Measurements from ENCODE around the gene FAM240B.

Gene FAM240B

DNA sequence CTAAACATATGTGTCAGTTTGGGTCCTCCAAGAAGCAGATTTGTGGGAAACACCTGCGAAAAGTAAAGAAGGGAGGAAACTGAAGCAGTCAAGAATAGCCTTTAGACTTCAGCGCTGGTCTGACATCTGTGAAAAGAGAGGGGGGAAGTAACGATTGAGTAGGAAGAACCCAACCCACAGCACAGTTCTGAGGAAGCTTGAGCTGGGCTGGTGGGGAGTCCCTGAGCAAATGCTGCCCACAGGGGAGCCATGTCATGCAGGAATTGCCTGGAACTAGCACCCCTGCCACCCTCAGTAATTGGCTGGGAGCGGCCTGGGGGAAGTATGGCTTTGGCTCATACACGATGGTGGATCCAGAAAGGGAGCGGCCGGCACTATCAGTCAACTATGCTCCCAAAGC lies 20.6 kb downstream of the FAM240B start:
- DNase-seq (ENCODE audit: low spot score): no peak

DNA sequence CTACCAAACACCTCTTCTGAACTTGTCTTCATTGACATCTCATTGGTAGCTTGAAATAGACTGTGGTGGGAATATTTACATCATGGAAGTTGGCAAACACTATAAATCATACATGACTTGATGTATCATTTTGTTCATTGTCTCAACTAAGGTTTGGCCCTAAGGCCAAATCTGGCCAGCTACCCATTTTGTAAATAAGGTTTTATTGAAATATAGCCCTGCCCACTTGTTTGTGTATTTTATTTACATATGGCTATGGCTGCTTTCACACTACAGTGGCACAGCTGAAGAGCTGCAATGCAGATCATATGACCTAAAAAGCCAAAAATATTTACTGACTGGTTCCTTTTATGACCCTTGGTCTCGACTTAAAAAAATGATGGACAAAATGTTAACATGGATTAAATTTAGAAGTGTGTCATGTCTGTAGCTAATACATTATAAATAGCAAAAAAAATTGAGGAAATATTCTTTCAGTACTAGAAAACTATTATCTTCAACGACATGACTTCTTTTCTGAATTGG lies 22.1 kb downstream of the FAM240B start:
- DNase-seq (ENCODE audit: low spot score): no peak

DNA sequence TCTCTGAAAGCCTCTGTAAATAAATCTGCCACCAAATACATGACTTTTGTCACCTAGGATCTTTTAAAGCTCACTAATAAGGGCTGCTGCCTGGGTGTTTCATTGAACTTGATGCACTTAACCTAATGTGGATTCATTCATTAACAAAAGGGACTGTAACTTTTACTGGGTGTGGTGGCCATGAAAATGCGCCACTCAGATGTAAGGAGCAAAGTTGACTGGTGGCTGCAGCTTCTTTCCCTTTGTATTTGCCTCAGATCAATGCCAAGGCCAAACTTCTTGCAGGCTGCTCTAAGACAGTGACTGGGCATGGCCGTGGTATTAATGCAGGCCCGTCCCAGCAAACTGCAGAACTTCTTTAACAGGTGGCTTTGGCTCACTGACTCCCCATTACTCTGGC lies 22.9 kb downstream of the FAM240B start:
- DNase-seq (ENCODE audit: low spot score): no peak

DNA sequence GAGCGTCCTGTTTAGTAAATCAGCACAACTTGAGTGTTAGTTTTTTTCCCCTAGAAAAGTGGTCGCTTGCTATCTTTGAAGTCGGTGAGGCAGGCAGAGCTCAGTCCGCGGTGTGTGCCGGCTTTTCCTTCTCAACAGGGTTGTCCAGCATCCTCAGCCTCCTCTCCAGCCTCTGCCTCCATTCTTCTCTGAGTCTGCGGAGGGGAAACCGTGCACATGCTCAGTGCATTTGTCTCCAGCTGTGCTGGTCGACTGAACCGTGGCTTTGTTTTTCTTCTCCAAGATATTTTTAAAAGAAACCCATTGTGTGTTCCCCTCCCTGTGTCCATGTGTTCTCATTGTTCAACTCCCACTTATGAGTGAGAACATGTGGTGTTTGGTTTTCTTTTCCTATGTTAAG lies 25.3 kb downstream of the FAM240B start:
- DNase-seq (ENCODE audit: low spot score): no peak

DNA sequence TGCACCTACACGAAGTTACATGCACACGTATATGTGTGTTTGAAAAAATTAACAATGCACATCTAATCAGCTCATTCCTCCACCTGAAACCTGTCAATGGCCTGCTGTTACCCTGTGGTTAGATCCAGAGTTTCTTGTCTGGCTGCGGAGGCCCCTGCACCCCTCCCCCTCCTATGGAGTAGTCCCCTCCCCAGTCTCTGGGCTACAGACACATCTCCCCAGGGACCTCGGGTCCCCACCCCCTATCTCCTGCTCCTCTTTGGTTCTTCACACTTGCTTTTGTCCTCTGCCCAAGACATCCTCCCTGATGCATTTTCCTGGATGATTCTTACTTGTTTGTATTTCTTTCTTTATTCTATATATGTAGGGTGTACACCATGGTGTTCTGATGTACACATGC lies 27.2 kb downstream of the FAM240B start:
- no peak for DNase-seq (ENCODE audit: low spot score)

DNA sequence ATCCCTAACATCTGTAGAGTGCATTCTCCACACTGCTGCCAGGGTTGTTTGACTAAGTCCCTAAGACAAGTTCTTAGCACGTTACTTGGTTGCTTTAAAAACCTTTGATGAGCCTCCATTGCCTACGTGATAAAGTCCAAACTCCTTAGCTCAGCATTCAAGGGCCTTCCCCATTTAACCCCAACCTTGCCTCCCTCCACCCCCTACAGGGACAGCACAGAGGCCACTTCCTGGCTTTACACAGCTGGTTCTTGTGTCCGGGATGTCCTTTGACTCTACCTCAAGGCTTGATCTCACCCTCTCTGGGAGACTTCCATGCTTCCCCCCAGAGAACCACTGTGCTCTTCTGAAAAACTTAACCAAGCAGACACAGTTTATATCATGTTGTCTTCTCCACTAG lies 29.4 kb downstream of the FAM240B start:
- DNase-seq (ENCODE audit: low spot score): no peak

DNA sequence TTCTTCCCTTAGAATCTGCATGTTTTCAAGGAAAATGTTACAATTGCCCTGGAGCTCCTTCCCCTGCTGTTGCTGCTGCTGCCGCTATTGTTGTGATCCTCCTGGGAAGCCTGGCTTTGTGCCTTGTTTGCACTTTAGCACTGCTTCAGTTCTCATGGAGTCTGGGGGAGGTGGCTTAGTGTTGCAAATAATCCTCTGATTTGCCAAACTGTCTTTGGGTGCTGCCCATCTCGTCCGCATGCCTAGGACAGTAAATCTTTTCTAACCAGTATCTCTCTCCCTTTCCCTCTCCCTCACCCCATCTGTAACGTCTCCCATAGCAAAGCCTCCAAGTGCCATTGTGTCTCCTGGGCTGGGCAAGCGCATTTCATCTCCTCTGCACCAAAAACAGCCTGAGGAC lies 30.3 kb downstream of the FAM240B start:
- no peak for DNase-seq (ENCODE audit: low spot score)

DNA sequence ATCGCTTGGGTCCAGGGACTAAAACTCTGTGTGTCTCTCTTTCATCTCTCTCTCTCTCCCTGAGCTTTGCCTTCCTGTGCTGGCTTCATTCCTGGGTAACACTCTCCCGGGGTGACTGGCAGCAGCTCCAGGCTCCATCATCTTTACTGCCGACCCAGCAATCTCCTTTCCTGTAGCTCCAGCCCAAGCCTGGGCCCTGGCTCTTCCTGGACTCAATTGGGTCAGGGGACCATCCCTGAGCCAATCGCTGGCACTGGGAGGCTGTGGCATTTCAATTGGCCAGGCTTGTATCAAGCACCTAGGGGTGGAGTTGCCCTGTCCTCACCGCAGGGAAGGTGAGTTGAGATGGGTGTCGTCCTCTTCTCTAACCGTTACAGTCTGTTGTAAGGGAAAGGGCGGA lies 31.9 kb downstream of the FAM240B start:
- DNase-seq (ENCODE audit: low spot score): no peak

DNA sequence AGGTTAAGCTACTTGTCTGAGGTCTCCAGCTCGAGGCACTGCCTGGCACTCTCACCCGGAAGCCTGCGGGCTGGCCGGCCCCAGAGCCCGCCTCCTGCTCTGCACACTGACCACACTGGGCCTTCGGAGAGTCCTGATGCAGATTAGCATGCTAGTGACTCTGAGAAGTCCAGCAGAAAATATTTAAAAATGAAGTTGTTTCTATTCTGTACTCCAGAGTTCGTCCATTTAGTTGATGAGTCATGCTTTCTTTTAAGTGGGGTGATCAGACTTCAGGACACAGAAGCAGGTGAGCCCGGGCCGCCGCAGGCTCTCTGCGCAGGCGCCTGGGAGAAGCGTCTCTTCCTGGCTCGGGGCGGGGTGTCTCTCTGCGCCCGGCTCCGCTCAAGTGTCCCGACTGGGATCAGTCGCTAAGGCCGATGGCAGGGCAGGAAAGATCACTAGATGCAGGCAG lies 32.5 kb downstream of the FAM240B start:
- DNase-seq (ENCODE audit: low spot score): peak; percentile 7

DNA sequence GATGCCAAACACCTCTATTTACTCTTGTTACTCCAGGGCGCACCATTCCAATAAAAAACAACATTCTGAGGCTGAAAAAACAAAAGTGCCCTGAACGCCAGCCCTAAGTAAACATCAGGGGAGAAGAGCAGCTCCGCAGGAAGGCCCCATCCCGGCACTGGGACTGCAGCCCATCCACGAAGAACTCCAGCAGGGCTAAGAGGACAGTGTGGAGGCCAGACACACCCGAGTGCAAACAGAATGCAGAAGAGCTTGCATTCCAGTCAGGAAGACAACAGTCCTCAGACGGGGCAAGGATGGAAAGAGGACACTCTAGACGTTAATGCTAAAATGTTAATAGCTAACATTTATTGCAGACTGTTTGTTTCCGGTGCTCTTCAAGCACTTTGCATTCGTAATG lies 33.0 kb downstream of the FAM240B start:
- no peak for DNase-seq (ENCODE audit: low spot score)

DNA sequence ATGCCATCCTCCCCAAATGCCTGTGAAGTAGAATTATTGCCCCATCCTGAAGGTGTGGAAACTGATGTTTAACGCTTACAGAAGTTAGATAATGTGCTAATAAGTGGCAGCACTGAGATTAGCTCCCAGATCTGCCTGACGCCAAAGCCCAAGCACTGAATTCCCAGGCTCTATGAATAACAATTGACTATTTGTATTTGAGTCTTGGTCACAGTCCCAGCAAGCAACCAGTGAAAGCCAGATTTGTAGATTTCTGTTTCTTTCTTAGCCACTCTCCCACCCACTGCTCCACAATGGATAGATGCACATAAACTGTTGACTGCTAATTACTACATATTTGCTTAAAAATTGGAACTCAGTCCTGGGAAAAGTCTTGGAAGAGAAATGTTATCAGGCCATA lies 34.4 kb downstream of the FAM240B start:
- no peak for DNase-seq (ENCODE audit: low spot score)

DNA sequence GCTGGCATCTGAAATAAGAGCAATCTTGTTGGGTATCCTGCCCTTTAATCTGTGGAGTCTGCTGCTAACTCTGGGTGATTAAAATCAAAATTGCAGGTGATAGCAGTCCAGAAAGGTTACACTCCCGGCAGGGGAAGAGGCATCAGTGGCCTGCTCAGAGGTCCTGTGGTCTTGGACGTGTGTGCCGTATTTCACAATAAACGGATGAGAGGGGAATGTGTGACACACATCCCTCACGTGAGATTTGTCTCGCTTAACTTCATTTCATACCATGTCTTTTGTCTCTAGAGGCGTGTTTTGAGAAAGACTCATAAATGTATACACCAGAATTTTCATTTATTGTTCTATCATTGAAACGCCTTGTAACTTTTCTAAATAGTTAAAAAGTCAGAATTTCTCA lies 36.6 kb downstream of the FAM240B start:
- no peak for DNase-seq (ENCODE audit: low spot score)

DNA sequence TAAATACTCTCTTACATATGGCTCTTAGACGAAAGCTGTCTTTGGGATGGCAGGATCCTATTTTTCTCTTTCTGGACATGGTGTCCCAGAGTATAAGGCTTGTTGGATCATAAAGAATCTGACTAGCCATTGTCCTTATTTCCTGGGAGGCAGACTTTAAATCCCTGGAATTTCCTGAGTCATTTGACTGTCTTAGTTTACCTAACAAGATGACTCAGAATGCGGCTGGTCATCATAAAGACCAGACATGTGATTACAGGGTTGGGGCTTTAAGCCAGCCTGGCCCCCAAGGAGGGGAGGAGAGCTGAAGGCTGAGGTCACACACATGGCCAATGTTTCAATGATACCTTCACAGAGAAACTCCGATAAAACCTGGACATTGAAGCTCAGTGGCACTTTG lies 37.2 kb downstream of the FAM240B start:
- DNase-seq (ENCODE audit: low spot score): peak; percentile 88

DNA sequence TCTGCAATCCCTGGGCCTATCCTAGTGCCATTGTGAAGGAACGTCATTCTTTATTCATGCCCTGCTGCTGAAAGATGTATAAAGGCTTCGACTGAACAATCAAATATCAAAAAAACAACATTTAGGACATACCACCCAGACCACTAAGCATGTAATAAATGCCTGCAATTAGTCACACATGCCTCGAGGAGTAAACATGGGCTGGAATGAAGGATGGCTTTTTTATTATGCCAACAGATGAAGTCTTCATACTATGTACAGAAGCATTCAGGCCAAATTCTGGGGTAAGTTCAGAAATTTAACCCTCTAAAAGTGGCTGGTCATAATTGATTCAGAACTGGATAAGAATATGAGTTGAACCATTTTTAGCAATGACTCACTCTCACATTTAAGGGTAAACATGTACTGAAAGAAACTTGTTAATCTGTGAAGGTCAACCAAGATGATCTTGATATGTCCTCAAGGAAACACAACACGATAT lies 38.1 kb downstream of the FAM240B start:
- peak; percentile 21 for DNase-seq (ENCODE audit: low spot score)

DNA sequence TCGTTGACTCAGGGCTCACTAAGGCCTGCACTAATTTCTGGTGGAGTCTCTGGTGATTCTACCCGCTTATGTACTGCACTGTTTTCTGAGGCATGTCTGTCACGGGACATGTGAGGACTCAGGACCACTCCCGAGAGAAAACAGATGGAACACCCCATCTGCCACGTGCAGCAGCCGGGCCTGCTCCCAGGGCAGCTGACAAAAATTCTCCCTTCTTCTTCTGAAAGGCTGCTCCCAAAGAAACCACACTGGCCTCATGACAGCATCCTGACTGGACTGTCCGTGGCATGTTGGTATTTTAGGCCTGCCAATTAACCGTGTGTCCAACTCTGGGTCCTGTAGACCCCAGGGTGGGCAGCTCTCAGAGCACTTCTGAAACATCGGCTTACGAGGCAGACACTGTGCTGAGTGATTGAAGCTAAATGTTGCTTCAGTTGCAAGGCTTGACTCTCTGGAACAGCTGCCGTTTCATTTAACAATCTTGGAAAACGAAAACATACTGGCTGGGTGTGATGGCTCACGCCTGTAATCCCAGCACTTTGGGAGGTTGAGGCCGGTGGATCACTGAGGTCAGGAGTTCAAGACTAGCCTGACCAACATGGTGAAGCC lies 39.0 kb downstream of the FAM240B start:
- no peak for DNase-seq (ENCODE audit: low spot score)

DNA sequence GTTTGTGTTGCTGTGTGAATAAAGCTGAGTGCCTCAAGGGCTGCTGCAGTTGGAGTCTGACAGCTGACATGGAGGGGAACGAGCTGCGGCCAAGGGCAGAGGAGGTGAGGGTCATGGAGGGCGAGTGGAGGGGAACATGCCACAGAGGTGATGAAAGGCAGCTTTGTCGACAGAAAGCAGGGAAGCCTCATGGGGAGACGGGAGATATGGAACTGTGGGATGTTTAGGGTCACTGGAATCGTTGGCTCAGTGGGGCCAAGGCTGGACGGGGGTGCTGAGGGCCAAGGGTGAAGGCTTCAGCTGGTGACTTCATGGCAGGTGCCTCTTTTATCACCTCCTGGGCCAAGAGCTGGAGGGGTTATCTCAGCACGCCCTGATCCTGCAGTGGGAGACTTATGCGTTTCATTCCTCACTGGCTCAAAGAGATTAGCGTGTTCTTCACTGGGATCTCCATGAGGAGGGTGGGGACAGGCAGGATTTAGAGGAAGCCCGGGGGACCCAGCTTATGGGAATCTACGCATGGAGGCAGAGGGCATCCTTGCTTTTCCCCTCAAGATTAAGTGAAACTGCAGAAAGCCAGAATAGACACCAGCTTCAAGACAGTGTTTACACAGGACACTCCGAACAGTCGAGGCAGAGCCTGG lies 42.2 kb downstream of the FAM240B start:
- no peak for DNase-seq (ENCODE audit: low spot score)

DNA sequence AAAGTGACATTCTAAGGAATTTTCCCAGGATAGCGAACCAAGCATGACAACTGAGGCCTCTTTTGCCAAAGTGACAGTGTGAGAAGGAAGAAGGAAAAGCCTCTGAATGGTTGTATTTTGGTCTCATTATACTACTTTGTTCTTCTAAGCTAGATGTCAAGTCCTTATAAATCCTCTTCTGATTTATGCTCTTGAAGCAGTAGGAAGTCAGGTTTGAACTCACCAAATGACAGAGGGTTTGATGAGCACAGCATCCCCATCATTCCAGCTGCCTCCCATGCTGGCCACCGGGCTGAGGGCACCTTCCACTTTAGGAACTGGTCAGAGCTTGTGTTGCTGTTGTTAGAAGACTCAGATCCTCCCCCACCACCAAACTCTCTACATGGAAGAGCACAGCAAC lies 44.1 kb downstream of the FAM240B start:
- no peak for DNase-seq (ENCODE audit: low spot score)

DNA sequence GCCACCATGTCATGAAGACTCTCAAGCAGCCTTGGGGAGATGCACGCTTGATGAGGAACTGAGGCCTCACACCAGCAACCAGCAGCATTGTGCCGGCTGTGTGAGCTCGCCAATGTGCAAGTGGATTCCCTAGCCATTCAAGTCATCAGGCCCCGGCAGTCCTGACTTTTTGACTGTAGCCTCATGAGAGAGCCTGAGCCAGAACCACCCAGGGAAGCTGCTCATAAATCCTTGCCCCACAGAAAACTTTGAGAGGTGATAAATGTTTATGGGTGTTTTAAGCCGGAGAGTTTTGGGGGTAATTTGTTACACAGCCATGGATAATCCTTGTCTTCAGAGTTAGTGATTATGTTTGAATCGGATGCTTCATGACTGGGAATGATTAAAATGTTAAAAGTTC lies 44.7 kb downstream of the FAM240B start:
- no peak for DNase-seq (ENCODE audit: low spot score)

DNA sequence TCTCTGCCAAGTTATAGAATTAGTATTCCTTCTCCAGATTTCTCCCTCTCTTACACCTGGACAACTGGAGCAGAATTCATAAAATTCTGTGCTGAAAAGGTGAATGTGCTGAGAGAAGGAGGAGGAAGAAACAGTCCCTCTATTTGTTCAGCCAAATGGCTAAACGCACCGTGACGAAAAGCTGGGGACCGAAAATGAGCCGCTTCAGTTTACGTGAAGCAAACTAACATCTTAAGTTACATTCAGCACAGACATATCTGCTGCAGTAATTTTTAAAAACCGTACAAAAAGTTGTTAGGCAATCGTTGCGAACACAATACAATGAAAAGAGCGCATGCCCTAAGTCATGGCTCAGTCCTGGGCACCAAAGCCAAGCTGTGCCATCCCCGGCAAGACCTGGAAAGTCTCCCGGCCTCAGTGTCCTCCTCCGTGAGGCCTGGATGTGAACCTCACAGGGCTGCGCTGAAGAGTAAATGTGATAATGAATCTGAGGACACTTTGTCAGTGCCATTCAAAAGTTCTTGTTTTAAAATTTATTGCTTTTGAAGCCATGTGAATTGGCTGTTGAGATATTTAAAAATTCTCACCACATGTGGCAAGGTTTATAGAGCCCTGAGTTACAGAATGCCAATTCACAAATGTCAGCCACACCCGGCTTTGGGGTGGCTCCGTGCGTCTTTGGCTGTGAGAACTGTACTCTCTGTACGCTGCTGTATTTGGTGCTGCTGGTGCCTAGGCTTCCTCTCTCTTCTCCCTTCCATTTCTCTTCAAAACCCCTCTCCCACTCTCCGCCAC lies 46.3 kb downstream of the FAM240B start:
- no peak for DNase-seq (ENCODE audit: low spot score)

DNA sequence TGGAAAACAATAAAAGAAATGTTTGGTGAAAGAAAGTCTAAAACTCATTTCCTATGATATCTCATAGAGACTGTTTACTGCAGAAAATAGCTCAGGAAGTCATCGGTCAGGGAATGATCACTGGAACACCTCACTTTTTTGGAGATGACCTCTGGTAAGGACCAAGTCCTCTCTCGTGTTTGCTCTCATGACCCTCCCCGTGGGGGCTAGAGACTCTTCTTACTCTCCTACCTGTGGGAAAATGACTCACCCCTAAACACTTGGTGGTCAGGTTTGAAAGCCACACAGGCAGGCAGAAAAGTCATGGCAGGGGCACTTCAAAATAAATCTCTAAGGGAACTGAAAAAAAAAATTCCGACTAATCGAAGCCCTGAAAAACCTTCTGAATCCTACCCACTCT lies 48.2 kb downstream of the FAM240B start:
- no peak for DNase-seq (ENCODE audit: low spot score)

DNA sequence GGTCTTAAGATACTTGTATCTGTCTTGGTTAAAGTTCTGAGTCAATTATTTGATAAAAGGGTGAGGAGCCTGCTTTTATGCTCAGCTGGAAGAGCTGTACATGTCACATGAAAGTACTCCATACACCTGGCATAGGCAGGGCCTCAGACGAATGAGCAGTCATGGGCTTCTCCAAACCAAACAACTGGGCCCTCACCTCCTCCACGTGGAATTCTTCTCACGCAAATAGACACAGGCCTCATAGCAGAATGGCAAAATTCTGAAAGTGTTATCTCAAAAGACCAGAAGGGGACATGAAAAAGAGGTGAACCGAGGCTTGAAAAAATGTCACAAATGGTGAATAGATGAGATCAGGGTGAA lies 48.6 kb downstream of the FAM240B start:
- no peak for DNase-seq (ENCODE audit: low spot score)

DNA sequence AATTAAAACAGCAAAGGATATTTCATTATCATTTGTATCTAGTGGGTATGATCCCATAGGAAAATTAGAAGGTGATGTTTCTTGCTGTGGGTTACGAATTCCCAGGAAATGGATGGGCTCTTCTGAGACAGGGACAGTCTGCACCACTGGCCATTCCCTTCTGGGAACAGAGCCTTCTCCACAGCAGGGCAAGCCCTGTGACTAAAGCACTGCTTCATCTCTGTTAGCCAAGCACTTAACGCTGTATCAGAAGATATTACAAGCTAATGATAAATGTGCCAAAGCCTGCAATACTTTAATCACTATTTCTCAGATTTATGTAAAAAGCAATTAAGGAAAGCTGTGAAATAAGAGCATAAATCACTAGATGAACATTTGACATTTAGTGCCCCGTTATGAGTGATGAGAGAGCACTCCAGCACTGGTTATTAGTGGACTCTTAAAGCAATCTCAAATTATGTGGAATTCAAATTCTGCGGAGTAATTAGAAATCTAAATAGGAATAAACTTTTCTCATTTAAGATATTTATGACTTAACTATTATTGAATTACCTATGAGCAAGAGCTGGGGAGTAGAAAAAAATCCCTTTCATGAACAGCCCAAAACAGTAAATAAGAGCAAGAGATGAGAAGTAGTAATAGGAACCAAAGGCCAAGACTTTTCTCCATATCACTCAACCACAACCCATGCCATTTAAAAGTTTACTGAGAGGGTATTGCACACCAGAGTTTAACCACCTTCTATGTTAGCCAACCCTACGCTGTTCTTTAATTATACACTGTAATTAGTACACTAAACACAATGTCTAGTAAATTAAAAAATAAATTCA lies 49.2 kb downstream of the FAM240B start:
- no peak for DNase-seq (ENCODE audit: low spot score)
